Measurements from ENCODE around the gene POLG.
"Not testable (repeated sequence)": the region's sequence is repeated elsewhere in the genome, so short reads cannot be mapped to it uniquely, and the experiment has no call there.

Gene POLG

GRCh38 chr15:89277281-89277680, 57.3 kb downstream of the POLG start:
- DNase-seq, result not testable (repeated sequence)
